HPDE6-E6E7 (cell line): Measurements from ENCODE around the gene PCDH1.

Source experiments
- DNase-seq: peaks from one replicate; pipeline ENCODE4 v3.0.0; 2011; ENCODE audit warnings: missing footprints; ENCODE audit errors: extremely low spot score

Gene PCDH1

DNA sequence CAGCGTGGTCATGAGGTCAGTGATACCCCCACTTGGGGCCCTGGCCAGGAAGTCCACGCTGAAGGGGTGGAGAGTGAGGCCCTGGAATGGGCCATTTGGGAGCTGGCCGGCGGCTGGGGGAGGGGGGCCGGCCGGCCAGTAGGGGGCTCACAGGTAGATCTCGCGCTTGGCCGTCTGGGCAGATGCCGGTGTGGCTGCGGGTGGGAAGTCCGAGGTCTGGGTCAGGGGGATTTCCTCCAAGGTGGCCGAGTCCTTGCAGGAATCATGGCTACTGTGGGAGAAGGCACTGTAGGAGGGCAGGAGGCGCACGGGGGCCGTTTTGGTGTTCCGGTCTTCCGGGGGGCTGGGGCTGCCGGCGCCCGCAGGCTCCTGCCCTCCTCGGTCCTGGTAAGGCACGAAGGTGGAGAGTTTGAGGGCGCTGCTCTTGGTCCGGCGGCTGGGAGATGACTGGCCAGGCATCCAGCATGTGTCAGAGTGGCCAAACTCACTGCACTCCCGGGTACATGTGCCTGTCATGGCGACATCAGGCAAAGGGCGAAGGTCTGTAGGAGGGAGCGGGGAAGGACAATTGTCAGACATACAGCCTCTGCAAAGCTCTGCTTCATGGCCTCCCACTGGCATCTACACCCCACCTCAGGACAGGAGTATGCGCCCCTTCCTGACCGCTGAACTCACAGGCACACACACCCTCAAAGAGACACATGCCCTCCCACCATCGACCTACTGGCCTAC lies 24.1 kb downstream of the PCDH1 start:
- DNase-seq = no peak

- no peak for DNase-seq
Observed at GRCh38 chr5:141852448-141852847, 25.8 kb downstream of the PCDH1 start.

DNA sequence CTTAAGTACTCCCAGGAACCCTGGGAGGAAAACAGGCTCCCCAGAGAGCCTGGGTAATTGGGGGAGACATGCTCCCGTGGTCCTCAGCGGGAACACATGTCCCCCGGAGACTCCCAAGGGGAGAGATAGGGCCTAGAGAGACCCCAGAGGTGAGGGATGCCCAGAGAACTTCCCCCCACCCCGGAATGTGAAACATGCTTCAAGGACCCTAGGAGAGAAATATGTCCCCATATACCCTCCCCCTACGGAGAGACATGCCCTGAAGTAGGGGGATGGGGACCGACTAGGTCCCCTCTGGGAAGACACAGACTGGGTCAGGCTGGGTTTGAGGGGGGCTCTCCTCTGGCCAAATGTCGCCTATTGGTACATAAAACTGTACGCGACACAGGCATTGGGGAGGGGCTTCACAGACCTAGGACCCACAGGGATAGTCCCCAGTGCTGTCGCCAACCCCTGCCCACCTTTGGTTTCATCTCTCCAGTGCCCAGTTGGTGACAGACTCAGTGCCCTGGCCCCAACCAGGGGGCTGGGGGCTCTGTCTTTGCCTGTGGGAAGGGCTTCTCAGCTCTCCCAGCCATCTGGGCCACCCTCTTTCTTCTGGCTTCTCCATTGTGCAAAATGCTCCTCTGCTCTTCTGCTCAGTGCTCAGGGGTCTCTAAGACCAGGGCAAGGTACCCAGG lies 26.9 kb downstream of the PCDH1 start:
- no peak for DNase-seq

DNA sequence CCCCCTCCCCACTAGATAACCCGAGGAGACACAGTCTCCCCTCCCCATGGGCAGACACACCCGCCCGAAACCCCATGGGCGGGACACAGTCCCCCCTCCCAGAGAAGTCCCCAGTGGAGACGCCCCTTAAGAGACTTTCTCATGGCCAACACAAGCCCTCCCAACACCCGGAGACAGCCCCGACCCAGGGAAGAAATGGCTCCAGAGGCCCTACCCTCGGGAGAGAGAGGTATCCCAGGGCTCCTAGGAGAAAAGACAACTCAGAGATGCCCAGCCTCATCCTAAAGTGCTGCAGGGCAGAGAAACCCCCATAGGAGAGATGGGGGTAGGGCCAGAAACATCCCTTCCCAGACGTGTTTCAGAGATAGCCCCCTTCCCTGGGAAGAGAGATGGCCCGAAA lies 27.4 kb downstream of the PCDH1 start:
- no peak for DNase-seq

DNA sequence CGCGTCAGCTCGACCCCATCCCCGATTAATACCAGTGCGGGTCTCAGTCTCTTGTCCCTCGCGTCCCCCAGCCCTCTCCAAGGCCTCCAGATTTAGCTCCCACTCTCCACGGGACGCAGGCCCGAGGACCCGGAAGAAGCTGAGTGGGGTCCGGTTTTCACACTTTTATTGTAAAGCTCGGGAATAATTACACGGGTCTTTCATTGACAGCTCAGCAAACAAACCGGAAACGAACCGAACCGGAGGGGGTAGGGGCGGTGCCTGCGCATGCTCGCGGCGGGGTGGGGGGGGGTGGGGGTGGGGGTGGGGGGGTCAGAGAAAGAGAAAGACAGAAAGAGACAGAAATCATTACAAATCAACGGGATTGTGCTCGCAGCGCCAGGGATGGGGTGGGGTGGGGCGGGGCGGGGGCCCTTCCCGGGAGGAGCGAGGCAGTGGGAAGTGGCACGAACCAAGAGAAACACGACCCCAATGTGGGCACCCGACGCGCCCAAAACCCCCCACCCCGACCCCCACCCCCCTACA lies 27.9 kb downstream of the PCDH1 start:
- DNase-seq = peak; percentile 64

DNA sequence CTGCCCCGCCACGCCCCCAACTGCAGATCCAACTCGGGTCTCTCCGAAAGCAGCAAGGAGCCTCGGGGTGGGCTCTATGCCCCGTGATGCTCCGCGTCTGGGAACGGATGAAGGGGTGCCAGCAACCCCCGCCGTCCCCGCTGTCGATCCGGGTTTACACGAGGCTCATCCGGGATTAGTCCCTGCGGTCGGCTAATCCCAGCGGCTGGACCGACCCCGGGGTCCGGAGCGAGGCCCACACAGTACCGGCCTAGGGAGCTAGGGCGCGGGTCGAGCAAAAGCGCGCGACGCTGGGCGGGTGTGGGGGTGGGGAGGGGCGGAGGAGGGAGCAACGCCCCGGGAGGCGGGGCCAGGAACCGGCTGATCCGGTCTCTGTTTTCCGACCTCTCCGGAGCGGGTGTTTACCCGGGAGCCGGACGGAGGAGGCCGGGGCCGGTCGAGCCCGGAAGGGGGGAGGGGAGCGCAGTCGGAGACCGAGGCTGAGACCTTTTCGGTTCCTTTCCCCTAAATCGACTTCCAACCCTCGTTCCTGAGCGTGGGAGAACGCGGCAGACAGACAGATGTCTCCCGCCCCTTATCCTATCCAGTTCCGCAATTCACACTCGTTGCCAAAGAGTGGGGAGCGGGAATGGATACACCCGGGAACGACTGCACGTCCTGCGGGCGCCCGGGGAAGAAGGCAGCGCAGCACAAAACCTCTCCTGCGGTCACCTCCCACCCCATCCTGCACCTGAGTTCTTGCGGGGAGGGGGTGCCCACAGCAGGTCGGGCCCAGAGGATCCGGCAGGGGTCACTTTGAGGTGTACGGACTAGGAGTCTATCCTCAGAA lies 28.6 kb downstream of the PCDH1 start:
- peak; percentile 92 for DNase-seq

- peak; percentile 94 for DNase-seq
Observed at GRCh38 chr5:141848744-141849414, 29.3 kb downstream of the PCDH1 start.

DNA sequence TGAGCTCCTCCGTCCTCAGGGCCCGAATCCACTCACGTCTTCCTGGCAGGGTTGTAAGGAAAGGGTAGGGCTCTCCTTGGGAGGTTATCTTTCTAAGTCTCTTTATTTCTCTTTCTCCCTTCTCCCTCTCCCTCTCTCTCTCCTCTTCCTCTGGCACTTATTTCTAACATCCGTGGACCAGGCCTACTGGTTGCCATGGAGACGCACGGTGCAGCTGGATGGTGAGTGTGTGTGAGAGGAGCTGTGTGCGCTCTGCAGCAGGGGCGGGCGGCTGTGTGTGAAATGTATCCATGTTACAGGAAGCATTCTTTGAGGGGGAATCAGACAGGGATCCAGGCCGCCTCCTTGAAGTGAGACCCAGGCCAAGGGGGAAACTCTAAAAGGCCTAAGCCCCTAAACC lies 32.2 kb downstream of the PCDH1 start:
- no peak for DNase-seq

- DNase-seq = no peak
Observed at GRCh38 chr5:141845371-141845851, 32.8 kb downstream of the PCDH1 start.

GRCh38 chr5:141844414-141845097 lies 33.7 kb downstream of the PCDH1 start:
- no peak for DNase-seq

GRCh38 chr5:141843156-141843927 lies 34.9 kb downstream of the PCDH1 start:
- DNase-seq = no peak

- no peak for DNase-seq
Observed at GRCh38 chr5:141841378-141842180, 36.6 kb downstream of the PCDH1 start.

DNA sequence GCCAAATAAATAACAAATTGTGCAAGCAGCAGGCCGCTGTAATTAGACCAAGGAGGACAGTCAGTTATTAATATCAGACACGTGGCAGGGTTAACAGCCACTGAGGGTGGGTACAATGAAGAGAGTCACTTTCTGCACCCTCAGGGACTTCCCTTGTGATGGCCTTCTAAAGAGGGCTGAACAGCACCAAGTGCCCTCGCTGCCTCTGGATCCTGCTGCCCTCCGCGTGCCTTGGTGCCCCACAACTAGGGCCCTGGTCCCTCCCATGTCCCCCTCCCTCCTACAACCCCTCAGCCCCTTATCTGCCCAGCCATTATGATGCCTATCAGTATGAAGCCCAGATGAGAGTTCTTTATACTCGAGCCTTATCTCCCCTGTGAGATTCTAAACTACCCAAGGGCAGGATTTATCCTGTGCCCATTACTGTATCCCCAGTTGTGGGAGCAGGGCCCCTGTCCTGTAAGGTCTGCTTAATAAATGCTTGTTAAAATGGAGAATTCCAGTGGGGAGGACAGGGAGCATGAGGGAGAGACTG lies 37.3 kb downstream of the PCDH1 start:
- DNase-seq = no peak

DNA sequence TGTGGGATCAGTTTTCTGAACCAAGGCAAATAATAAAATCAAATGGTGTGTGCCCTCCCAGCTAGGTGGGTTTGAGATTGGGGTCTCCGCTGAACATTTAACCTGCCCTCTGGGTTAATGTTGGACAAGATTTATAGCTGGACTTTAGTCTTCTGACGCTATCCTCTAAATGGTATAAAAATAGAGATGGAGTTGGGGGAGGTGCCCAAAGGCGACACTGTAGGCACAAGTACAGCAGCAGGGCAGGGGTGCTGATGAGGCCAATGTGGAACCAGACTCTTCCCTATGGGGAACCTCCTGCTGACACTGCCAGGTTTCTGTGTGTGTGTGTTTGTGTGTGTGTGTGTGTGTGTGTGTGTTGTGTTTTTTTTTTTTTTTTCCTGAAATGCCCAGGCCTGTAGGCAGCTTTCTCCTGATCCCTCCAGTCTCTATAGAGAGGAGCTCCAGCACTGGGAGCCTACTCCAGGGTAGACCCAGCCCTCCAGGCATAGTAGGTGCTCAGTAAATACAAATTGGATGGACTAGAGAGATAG lies 37.9 kb downstream of the PCDH1 start:
- no peak for DNase-seq

DNA sequence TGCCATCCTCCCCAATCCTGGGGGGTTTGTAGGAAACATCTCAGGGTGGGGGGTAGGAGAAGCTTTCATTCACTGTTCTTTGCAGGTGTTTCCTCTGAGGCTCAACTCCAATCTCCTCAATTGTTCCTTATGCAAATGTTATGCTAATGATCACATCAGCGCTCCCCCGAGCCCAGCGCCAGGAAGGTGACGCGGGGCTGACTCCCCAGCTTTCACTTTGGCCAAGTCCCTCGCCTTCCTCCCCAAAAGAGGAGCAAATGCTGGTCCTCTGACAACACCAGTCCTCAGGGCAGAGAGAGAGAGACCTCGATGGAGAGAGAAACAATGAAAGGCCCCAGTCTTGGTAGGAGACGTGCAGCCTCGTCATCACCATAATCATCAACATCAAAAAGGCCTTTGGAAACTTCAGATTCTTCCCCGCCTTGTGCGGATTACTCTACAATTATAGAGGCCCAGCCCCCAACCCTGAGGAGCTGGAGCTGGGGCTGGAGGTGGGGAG lies 39.1 kb downstream of the PCDH1 start:
- DNase-seq = no peak

GRCh38 chr5:141838326-141839014 lies 39.7 kb downstream of the PCDH1 start:
- DNase-seq = no peak

GRCh38 chr5:141835928-141836670 lies 42.1 kb downstream of the PCDH1 start:
- DNase-seq = no peak
